ENCODE results near the gene ZNF148.

The ZNF148 gene

GRCh38 chr3:125325746-125326145 lies 49.4 kb downstream of the ZNF148 start:
- no peak for DNase-seq

- DNase-seq: no peak
Measured at GRCh38 chr3:125324341-125324740, 50.8 kb downstream of the ZNF148 start.

GRCh38 chr3:125322917-125323316 lies 52.2 kb downstream of the ZNF148 start:
- no peak for DNase-seq

GRCh38 chr3:125322166-125322565 lies 53.0 kb downstream of the ZNF148 start:
- DNase-seq: no peak

- no peak for DNase-seq
Measured at GRCh38 chr3:125319765-125320164, 55.4 kb downstream of the ZNF148 start.

GRCh38 chr3:125318871-125319270 lies 56.3 kb downstream of the ZNF148 start:
- no peak for DNase-seq

- no peak for DNase-seq
Measured at GRCh38 chr3:125318167-125318865, 56.8 kb downstream of the ZNF148 start.

- no peak for DNase-seq
Measured at GRCh38 chr3:125317761-125318160, 57.4 kb downstream of the ZNF148 start.

GRCh38 chr3:125316949-125317348 lies 58.2 kb downstream of the ZNF148 start:
- no peak for DNase-seq

- no peak for DNase-seq
Measured at GRCh38 chr3:125316246-125316645, 58.9 kb downstream of the ZNF148 start.

- no peak for DNase-seq
Measured at GRCh38 chr3:125313060-125313635, 62.0 kb downstream of the ZNF148 start.

- peak; percentile 47 for DNase-seq
Measured at GRCh38 chr3:125310623-125311081, 64.5 kb downstream of the ZNF148 start.

GRCh38 chr3:125309476-125309875 lies 65.6 kb downstream of the ZNF148 start:
- no peak for DNase-seq

GRCh38 chr3:125306620-125307019 lies 68.5 kb downstream of the ZNF148 start:
- no peak for DNase-seq

GRCh38 chr3:125302932-125303331 lies 72.2 kb downstream of the ZNF148 start:
- no peak for DNase-seq

GRCh38 chr3:125300416-125300815 lies 74.7 kb downstream of the ZNF148 start:
- no peak for DNase-seq

GRCh38 chr3:125294411-125294810 lies 80.7 kb downstream of the ZNF148 start:
- no peak for DNase-seq

- no peak for DNase-seq
Measured at GRCh38 chr3:125292015-125292414, 83.1 kb downstream of the ZNF148 start.

GRCh38 chr3:125289429-125289981 lies 85.6 kb downstream of the ZNF148 start:
- no peak for DNase-seq

- DNase-seq: no peak
Measured at GRCh38 chr3:125287248-125287647, 87.9 kb downstream of the ZNF148 start.

GRCh38 chr3:125281381-125281780 lies 93.7 kb downstream of the ZNF148 start:
- DNase-seq: no peak

GRCh38 chr3:125280668-125281361 lies 94.3 kb downstream of the ZNF148 start:
- no peak for DNase-seq

- DNase-seq: no peak
Measured at GRCh38 chr3:125278155-125278554, 97.0 kb downstream of the ZNF148 start.

GRCh38 chr3:125271127-125271526 lies 104.0 kb downstream of the ZNF148 start:
- DNase-seq: no peak

All from activated CD8-positive, alpha-beta memory T cell treated with anti-CD3 and anti-CD28 coated beads, Interleukin-2, amount 50 U/mL, for 4 hours (primary cell).